NCI-H2107 treated with DMSO at 0.1 percent for 48 hours (cell line): ENCODE results near the gene PTPRC.

Source experiments
- DNase-seq: peaks from one replicate; lab custom pipeline; 2025; ENCODE audit not compliant: unreplicated experiment; lab: John Stamatoyannopoulos, UW

The PTPRC gene

GRCh38 chr1:198700016-198700392, 61.2 kb downstream of the PTPRC start:
- DNase-seq = no peak

DNA sequence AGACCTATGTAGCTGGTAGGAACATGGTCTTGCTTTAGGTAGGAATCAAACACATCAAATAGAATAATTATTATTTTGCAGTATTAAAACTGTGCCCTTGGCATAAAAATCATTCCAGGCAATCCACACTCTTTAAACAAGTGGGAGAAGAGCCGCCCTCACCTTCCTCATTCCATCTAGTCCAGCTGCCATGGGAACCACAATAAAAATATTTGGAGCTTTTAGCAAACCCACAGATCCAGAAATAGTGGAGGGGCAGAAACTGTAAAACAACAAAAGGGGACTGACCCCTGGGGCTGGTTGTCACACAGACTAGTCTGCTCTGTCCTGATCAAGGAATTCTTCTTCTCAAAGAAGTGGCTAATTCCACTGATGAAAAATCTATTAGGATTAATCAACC, 61.6 kb downstream of the PTPRC start:
- no peak for DNase-seq

GRCh38 chr1:198701250-198701649, 62.4 kb downstream of the PTPRC start:
- peak; percentile 90 for DNase-seq

GRCh38 chr1:198701766-198702539, 63.1 kb downstream of the PTPRC start:
- DNase-seq = peak; percentile 91

- DNase-seq = no peak
Measured at GRCh38 chr1:198708761-198709525, 70.1 kb downstream of the PTPRC start.

DNA sequence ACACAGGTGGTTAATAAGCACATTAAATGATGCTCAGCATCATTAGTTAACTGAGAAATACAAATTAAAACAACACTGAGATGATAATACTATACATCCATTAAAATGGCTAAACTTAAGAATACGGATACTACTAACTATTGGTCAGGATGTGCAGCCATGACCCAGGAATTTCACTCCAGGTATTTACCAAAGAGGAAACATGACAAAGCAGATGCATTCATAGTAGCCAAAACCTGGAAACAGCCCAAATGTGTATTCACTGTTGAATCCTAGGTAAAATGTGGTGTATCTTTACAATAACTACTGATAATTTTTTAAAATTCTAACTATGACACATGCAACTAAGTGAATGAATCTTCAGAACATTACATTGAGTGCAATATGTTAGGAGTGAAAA, 73.0 kb downstream of the PTPRC start:
- no peak for DNase-seq

GRCh38 chr1:198713081-198713480, 74.2 kb downstream of the PTPRC start:
- DNase-seq = no peak

GRCh38 chr1:198714271-198714670, 75.4 kb downstream of the PTPRC start:
- DNase-seq = no peak

GRCh38 chr1:198716051-198716450, 77.2 kb downstream of the PTPRC start:
- DNase-seq = no peak

DNA sequence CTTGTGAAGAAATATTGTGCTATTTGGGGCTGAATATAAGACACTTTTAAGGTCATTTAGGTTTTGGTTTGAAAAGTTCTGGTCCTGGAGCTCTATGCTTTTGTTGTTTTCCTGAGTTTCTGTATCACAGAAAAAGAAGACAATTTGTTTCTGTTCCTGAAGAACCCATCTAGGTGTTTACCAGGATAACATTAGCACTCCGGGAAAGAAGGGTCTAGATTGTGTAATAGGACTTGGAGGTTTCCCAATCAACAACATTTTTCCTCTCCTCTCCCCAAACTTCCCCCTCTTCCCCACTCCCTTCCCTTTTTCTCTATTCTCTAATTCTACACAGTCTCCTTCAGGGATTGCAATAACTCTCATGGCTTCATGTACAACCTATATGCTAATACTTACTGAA, 78.7 kb downstream of the PTPRC start:
- DNase-seq = no peak

DNA sequence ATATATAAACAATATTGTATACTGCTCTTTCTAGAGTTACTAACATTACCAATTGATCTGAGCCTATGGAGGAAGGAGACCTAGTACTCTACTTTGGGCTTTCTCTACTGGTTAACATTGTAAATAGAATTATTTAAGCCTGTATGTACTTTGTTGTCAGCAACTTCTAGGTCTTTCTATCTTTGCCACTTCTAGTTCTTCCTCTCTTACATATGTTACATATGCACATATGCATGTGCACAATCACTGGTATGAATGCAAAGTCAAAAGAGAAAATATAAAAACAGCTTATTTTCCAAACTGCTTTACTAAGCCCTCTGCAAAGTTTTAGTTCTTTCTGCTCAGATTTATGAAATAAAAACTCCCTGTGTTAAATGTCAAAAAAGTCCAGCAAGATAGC, 84.3 kb downstream of the PTPRC start:
- DNase-seq = no peak

DNA sequence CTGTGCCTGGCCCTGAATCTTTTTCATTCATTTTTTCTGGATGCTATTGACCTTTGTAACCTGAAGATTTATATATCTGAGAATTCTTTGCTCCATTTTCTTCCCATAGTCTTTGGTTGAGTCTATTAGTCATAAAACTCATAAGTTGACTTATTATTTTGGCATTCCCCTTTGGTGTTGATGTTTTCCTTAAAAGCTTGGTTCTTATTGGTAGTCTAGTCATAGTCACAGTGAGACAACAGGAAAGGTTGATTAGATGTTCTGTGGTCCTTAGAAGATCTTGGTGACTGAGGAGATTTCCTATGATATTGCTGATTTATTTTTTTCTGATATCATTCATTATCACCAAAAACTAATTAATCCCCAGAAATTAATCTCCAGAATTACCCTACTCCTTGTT, 86.2 kb downstream of the PTPRC start:
- no peak for DNase-seq

- no peak for DNase-seq
Measured at GRCh38 chr1:198726455-198726854, 87.6 kb downstream of the PTPRC start.

DNA sequence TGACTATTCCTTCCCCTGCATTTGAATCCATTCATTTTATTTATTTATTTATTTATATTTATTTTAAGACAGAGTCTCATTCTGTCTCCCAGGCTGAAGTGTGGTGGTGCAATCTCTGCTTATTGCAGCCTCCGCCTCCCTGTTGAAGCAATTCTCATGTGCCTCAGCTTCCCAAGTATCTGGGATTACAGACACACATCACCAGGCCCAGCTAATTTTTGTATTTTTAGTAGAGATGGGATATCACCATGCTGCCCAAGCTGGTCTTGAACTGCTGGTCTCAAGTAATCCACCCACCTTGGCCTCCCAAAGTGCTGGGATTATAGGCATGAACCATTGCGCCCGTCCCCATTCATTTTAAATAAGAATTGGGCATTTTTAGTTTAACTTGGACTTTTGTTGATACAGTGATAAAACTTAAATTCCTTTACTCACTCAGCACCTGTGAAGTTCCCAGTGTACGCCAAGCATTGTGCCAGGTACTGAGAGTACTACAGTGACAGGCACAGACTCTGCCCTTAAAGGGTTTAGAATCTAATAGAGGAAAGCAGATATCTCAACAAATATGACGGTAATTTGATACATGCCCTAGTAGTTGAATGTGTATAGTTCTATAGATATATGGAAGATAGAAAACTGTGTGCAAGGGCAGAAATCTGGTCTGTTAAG, 90.5 kb downstream of the PTPRC start:
- DNase-seq = no peak

DNA sequence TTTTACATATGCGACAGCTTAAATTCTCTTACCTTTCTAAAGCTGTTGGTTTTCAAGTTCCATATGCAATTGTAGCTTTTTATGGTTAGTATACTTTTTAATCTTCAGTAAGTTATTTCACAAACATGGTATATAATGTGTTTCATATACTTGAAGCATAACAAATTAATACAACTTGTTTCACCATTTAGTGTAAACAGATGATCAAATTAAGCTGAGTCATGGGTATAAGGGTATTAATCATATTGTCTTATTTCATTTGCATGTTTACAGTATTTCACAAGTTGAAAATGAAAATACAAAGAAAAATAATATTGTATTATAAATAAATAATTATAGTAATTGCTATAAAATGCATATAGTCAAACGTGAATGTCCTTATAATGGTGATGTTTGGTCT, 92.1 kb downstream of the PTPRC start:
- no peak for DNase-seq

DNA sequence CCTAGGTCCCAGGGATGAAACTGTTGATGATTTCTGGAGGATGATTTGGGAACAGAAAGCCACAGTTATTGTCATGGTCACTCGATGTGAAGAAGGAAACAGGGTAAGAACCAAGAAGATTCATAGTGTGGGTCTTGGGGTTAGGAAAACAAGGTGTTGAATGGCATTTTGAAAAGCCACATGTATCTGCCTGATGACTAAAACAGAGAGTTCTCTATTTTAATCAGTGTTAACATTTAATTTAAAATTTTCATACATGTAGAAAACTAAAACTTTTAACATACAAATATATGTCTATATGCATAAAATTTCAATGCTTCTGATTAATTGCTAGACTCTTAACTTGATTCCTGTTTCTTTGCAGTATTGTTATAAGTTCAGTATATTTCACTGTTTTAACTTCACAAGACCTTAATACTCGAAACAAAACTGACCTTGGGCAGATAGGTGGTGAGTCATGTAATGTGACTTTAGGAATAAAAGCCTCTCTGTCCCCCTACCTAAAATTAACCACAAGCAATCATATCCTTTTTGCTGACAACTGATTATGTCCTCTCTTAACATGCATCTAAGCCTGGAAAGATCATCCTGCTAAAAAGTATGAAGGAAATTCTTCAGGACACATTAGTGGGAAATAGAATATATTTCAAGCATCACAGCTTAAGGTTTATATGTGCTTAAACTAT, 95.6 kb downstream of the PTPRC start:
- no peak for DNase-seq

- DNase-seq = no peak
Measured at GRCh38 chr1:198741744-198742143, 102.9 kb downstream of the PTPRC start.

DNA sequence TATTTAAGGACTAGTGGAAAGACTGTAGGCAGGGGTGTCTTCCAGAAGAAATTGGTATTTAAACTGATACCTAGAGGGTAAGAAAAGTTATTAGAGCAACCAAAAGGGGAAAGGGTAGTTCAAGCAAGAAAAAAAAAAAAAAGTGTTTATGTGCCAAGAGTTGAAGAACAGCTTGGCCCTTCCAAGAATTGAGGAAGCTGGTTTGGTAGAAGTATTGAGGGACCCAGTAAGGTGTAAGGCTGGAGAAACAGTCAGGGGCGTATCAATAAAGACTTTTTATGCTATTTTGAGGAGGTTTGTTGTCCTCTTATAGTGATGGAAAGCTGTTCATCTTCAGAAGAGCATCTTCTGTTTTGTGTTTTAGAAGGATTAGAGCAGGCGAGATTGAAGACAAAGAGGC, 108.3 kb downstream of the PTPRC start:
- DNase-seq = no peak

DNA sequence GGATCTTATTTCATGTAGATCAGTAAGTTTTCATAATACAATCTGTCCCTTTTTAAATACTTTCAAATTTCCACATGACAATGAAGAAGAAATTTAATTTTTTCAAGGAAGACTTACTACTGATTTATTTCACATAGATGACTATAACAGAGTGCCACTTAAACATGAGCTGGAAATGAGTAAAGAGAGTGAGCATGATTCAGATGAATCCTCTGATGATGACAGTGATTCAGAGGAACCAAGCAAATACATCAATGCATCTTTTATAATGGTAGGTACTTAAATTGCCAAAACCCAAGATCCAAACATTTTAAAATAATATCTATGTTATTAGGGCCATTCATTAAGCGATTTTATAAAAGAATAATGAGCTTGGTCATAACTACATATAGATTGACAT, 110.4 kb downstream of the PTPRC start:
- DNase-seq = no peak

GRCh38 chr1:198750081-198750480, 111.2 kb downstream of the PTPRC start:
- DNase-seq = no peak

DNA sequence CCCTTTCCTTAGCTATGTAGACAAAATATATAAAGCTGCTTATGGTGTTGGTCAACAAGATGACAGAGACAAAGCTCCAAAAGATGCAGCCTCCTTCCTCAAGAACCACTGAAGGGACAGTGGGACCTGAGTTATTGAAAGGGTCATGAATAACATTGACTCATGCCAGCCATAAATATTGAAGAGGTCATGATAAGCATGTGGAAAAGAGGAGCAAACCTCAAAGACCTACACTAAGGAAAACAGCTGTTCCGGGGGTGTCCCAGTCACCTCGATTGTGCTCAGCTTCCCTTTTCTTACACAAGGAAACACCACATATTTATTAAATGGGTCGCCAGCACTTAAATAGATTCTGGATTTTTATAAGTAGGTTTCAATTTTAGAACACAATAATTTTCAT, 112.9 kb downstream of the PTPRC start:
- DNase-seq = no peak
